GM21447 (cell line): ENCODE results near the gene FASN.
"Not testable (repeated sequence)": the region's sequence is repeated elsewhere in the genome, so short reads cannot be mapped to it uniquely, and the experiment has no call there.

Experiments used
- ATAC-seq: cut with Tn5 transposase; IDR thresholded peaks from one replicate; pipeline ENCODE4 v1.9.1; 2021; ENCODE audit not compliant: unreplicated experiment

FASN gene

GRCh38 chr17:82098169-82098938 lies at the start of gene FASN:
Gene FASN (minus strand): TSS chr17:82098236. CDS start chr17:82096445, 1,791 bp downstream.
- peak; percentile 72 for ATAC-seq

- ATAC-seq: no peak
These were observed 48.9 kb upstream of the FASN start for GRCh38 chr17:82146663-82147654.

GRCh38 chr17:82145550-82146155 lies 47.6 kb upstream of the FASN start:
- ATAC-seq: no peak

GRCh38 chr17:82143333-82143732 lies 45.3 kb upstream of the FASN start:
- no peak for ATAC-seq

- ATAC-seq: not testable (repeated sequence)
These were observed 41.9 kb upstream of the FASN start for GRCh38 chr17:82139961-82140360.

- no peak for ATAC-seq
These were observed 40.5 kb upstream of the FASN start for GRCh38 chr17:82138511-82138992.

- ATAC-seq: no peak
These were observed 36.1 kb upstream of the FASN start for GRCh38 chr17:82134101-82134500.

- not testable (repeated sequence) for ATAC-seq
These were observed 35.3 kb upstream of the FASN start for GRCh38 chr17:82133166-82133953.

GRCh38 chr17:82129095-82129494 lies 31.1 kb upstream of the FASN start:
- no peak for ATAC-seq

- no peak for ATAC-seq
These were observed 30.3 kb upstream of the FASN start for GRCh38 chr17:82128287-82128686.

- ATAC-seq: no peak
These were observed 29.7 kb upstream of the FASN start for GRCh38 chr17:82127704-82128103.

- ATAC-seq: no peak
These were observed 29.2 kb upstream of the FASN start for GRCh38 chr17:82127315-82127595.

- ATAC-seq: no peak
These were observed 28.7 kb upstream of the FASN start for GRCh38 chr17:82126556-82127314.

GRCh38 chr17:82124101-82124500 lies 26.1 kb upstream of the FASN start:
- no peak for ATAC-seq

- no peak for ATAC-seq
These were observed 23.9 kb upstream of the FASN start for GRCh38 chr17:82121660-82122629.

- ATAC-seq: no peak
These were observed 23.2 kb upstream of the FASN start for GRCh38 chr17:82121246-82121645.

- ATAC-seq: no peak
These were observed 22.1 kb upstream of the FASN start for GRCh38 chr17:82120148-82120547.

GRCh38 chr17:82118815-82119380 lies 20.9 kb upstream of the FASN start:
- no peak for ATAC-seq
